ENCODE data around the gene IPO9. TPM values are rescaled to one million over a fixed set of nuclear protein-coding genes. Genes with fewer than 3 reads are reported as not detected.
A peak's percentile ranks its signal among the peaks of the same experiment; 100 is the strongest.

Gene IPO9
- total RNA-seq, 1 donor from 2014 or later = 47.1 TPM

DNA sequence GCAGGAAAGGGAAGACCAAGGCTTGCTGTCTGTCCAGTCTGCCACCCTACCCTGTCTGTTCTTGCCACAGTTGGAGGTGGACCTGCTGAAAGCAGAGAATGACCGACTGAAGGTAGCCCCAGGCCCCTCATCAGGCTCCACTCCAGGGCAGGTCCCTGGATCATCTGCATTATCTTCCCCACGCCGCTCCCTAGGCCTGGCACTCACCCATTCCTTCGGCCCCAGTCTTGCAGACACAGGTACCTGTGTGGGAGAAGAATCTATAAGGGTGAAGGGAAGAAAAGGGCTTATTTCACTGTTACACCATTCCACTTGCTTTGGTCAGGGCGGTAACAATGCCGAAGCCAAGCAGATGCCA is 20.3 kb upstream of the IPO9 start:
- Mint-ChIP-seq H3K36me3 (ENCODE audit: low read depth) (peaks cover 74% of the 10 kb centered on the region), H3K4me1 (ENCODE audit: low read depth) (no peaks in the 10 kb centered on the region), H3K27me3 (ENCODE audit: low read depth) (no peaks in the 10 kb centered on the region), H3K9me3 (ENCODE audit: low read depth) (no peaks in the 10 kb centered on the region), H3K4me3 (ENCODE audit: unreplicated experiment) (no peak overlapping the region), H3K27ac (ENCODE audit: unreplicated experiment) (no peak overlapping the region)
- no peak for TF ChIP-seq CTCF (IDR thresholded peaks at IDR 0.05)
- DNase-seq (ENCODE audit: low spot score) = no peak

DNA sequence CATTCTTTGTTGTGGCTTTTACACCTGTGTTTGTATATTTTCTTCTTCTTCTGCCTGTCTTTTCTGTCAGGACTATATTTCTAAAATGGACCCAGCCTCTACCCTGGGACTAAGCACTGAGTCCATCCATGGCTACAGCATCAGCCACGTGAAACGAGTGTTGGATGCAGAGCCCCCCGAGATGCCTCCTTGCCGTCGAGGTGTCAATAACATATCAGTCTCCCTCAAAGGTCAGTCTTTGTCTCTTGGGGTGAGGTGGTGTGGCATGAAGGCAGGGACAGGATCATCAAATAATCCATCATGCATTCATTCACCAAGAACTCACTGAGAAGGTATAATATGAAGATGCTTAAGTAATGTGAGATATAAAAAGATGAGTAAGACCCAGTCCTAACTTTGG is 19.1 kb upstream of the IPO9 start:
- H3K4me3 Mint-ChIP-seq (ENCODE audit: unreplicated experiment) = no peak overlapping the region
- H3K27me3 Mint-ChIP-seq (ENCODE audit: low read depth) = no peaks in the 10 kb centered on the region
- peaks cover 62% of the 10 kb centered on the region for H3K36me3 Mint-ChIP-seq (ENCODE audit: low read depth)
- H3K4me1 Mint-ChIP-seq (ENCODE audit: low read depth) = no peaks in the 10 kb centered on the region
- no peak for TF ChIP-seq CTCF (IDR thresholded peaks at IDR 0.05)
- DNase-seq (ENCODE audit: low spot score) = no peak
- no peaks in the 10 kb centered on the region for H3K9me3 Mint-ChIP-seq (ENCODE audit: low read depth)
- no peak overlapping the region for H3K27ac Mint-ChIP-seq (ENCODE audit: unreplicated experiment)

GRCh38 chr1:201810466-201811216 is 18.3 kb upstream of the IPO9 start:
- Mint-ChIP-seq H3K27me3 (ENCODE audit: low read depth) (no peaks in the 10 kb centered on the region), H3K36me3 (ENCODE audit: low read depth) (peaks cover 64% of the 10 kb centered on the region), H3K9me3 (ENCODE audit: low read depth) (no peaks in the 10 kb centered on the region), H3K4me3 (ENCODE audit: unreplicated experiment) (no peak overlapping the region), H3K27ac (ENCODE audit: unreplicated experiment) (peak overlapping the region; percentile 57), H3K4me1 (ENCODE audit: low read depth) (peaks cover 4% of the 10 kb centered on the region)
- TF ChIP-seq CTCF (IDR thresholded peaks at IDR 0.05) = no peak
- DNase-seq (ENCODE audit: low spot score) = no peak

GRCh38 chr1:201813226-201813625 is 15.7 kb upstream of the IPO9 start:
- no peak for DNase-seq (ENCODE audit: low spot score)
- peaks cover 60% of the 10 kb centered on the region for H3K36me3 Mint-ChIP-seq (ENCODE audit: low read depth)
- H3K27ac Mint-ChIP-seq (ENCODE audit: unreplicated experiment) = peak overlapping the region; percentile 46
- H3K9me3 Mint-ChIP-seq (ENCODE audit: low read depth) = no peaks in the 10 kb centered on the region
- no peak overlapping the region for H3K4me3 Mint-ChIP-seq (ENCODE audit: unreplicated experiment)
- peaks cover 6% of the 10 kb centered on the region for H3K4me1 Mint-ChIP-seq (ENCODE audit: low read depth)
- no peaks in the 10 kb centered on the region for H3K27me3 Mint-ChIP-seq (ENCODE audit: low read depth)
- no peak for TF ChIP-seq CTCF (IDR thresholded peaks at IDR 0.05)

DNA sequence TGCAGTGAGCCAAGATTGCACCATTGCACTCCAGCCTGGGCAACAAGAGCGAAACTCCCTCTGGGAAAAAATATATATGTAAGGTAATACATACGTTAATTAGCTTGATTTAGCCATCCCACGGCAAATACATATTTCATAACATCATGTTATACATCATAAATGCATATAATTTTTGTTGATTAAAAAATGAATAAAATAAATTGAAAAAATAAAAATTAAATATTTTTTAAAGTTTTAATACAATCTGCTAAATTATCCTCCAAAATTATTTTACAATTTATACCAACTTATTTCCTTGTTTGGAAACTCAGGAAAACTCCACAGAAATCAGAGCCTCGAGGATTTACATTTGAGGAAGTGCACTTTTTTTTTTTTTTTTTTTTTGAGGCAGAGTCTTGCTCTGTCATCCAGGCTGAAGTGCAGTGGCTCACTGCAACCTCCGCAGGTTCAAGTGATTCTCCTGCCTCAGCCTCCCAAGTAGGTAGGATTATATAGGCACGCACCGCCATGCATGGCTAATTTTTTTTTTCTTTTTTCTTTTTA is 12.6 kb upstream of the IPO9 start:
- DNase-seq (ENCODE audit: low spot score) = no peak
- Mint-ChIP-seq H3K27me3 (ENCODE audit: low read depth) (no peaks in the 10 kb centered on the region), H3K9me3 (ENCODE audit: low read depth) (no peaks in the 10 kb centered on the region), H3K36me3 (ENCODE audit: low read depth) (peaks cover 66% of the 10 kb centered on the region), H3K4me1 (ENCODE audit: low read depth) (peaks cover 20% of the 10 kb centered on the region), H3K4me3 (ENCODE audit: unreplicated experiment) (no peak overlapping the region), H3K27ac (ENCODE audit: unreplicated experiment) (no peak overlapping the region)
- TF ChIP-seq CTCF (IDR thresholded peaks at IDR 0.05) = no peak
